ENCODE results near the gene ZNF326. TPM values are rescaled to one million over a fixed set of nuclear protein-coding genes. Genes with fewer than 3 reads are reported as not detected.
A peak's percentile ranks its signal among the peaks of the same experiment; 100 is the strongest.

The ZNF326 gene
- total and polyA plus RNA-seq, 2 of the 4 experiments (the other 2 are of a cell fraction): 4.5 to 17.0 TPM

GRCh38 chr1:89990976-89991831, 3.7 kb upstream of the ZNF326 start:
- BruUV-seq (replicated peaks): no TSS peak
- Histone ChIP-seq H3K4ac (ENCODE audit: low read depth, low read length) (no peak overlapping the region), H2BK15ac (ENCODE audit: low read depth, low read length) (no peak overlapping the region), H3K14ac (replicated peaks; ENCODE audit: low read depth, low read length) (no peak overlapping the region), H3K4me3 (ENCODE audit: insufficient read depth, low read depth, low read length) (no peak overlapping the region), H4K5ac (ENCODE audit: low read depth, low read length) (no peak overlapping the region), H3K4me1 (ENCODE audit: control insufficient read depth, insufficient read depth, low read length) (no peaks in the 10 kb centered on the region), H3K18ac (ENCODE audit: low read depth, low read length) (no peak overlapping the region), H4K8ac (ENCODE audit: low read depth in 2 of 2, low read length in 2 of 2) (no peak overlapping the region), H3K79me1 (ENCODE audit: low read depth in 1 of 2, low read length in 2 of 2) (0 out of 4 replicates have a peak, but pooled peaks cover 3% of the 10 kb centered on the region in 2 experiments), H3K56ac (ENCODE audit: extremely low read depth, insufficient read depth, low read length) (no peak overlapping the region), H3K27ac (ENCODE audit: insufficient read depth, low read length) (no peak overlapping the region), H2AK5ac (ENCODE audit: low read depth, low read length) (no peak overlapping the region), H4K20me1 (ENCODE audit: insufficient read depth, low read length) (peaks cover 4% of the 10 kb centered on the region; the same call in 1 of the 2 replicates), H2AFZ (replicated peaks; ENCODE audit: low read length, poor library complexity) (no peak overlapping the region), H4K91ac (ENCODE audit: insufficient read depth, low read depth, low read length) (no peak overlapping the region), H3K9me1 (ENCODE audit: insufficient read depth, low read length) (no peaks in the 10 kb centered on the region; the same call in 1 of the 2 replicates), H3K23ac (ENCODE audit: low read depth, low read length) (no peak overlapping the region), H2AK9ac (replicated peaks; ENCODE audit: low read depth, low read length, poor library complexity) (no peak overlapping the region), H3K9me3 (ENCODE audit: control insufficient read depth, insufficient read depth, low read length) (no peaks in the 10 kb centered on the region), H2BK20ac (ENCODE audit: low read depth, low read length) (no peak overlapping the region), H3K36me3 (ENCODE audit: control insufficient read depth, insufficient read depth, low read length) (no peaks in the 10 kb centered on the region), H3K4me2 (ENCODE audit: low read depth, low read length) (no peak overlapping the region), H2BK120ac (ENCODE audit: low read depth, low read length) (no peak overlapping the region), H2BK5ac (ENCODE audit: low read depth, low read length, poor library complexity, severe bottlenecking) (no peak overlapping the region), H3K9ac (ENCODE audit: low read depth, low read length) (no peak overlapping the region), H3K27me3 (ENCODE audit: control insufficient read depth, insufficient read depth, low read length) (no peaks in the 10 kb centered on the region)
- ATAC-seq (ENCODE audit: low read depth) (no peak), DNase-seq (peak; percentile 28)
- CTCF ChIA-PET: interaction anchor here (0.8 to 2.4 kb wide), 3 partner anchors 148 to 228 kb away, joined by 3 to 9 read pairs (median 3); no protein-coding TSS in a partner anchor
- POLR2A ChIA-PET (ENCODE audit: unreplicated experiment): no interaction called here
- WGBS, 2 experiments (ENCODE audit: extremely low coverage in 2 of 2, insufficient read length in 1 of 2): 78% methylated on average over 4 of the region's 8 CpGs; no CpG with 5 or more reads in 1 of the 2 experiments
- dilution Hi-C loops (cut with HindIII; ENCODE audit: low sequenced_read_pairs, unreplicated experiment): no loop called here
- TF ChIP-seq BHLHE40 (IDR thresholded peaks at IDR 0.05; ENCODE audit: low read depth, low read length) (no peak), ELK1 (IDR thresholded peaks at IDR 0.05; ENCODE audit: borderline replicate concordance, low read depth, low read length) (no peak), MXI1 (IDR thresholded peaks at IDR 0.05; ENCODE audit: borderline replicate concordance, low read depth, low read length) (no peak), RCOR1 (IDR thresholded peaks at IDR 0.05; ENCODE audit: insufficient replicate concordance, low read length) (no peak), USF2 (IDR thresholded peaks at IDR 0.05; ENCODE audit: low read depth, low read length) (no peak), CTCF (conservative IDR thresholded peaks at IDR 0.05; ENCODE audit: low read depth, low read length) (no peak), RAD21 (IDR thresholded peaks at IDR 0.05; ENCODE audit: low read length) (no peak), MAFK (IDR thresholded peaks at IDR 0.05; ENCODE audit: low read depth, low read length) (no peak), CEBPB (IDR thresholded peaks at IDR 0.05; ENCODE audit: low read depth, low read length) (no peak)
- in situ Hi-C loops (cut with MboI; ENCODE audit: low sequenced_read_pairs): loop anchor here (5.0 to 25.0 kb wide), 3 partner anchors 189 to 504 kb away; partner anchors contain the start of gene LRRC8C
- intact Hi-C loops (cut with micrococcal nuclease): no loop called here
